ENCODE measurements around the gene FGF14.

DNA sequence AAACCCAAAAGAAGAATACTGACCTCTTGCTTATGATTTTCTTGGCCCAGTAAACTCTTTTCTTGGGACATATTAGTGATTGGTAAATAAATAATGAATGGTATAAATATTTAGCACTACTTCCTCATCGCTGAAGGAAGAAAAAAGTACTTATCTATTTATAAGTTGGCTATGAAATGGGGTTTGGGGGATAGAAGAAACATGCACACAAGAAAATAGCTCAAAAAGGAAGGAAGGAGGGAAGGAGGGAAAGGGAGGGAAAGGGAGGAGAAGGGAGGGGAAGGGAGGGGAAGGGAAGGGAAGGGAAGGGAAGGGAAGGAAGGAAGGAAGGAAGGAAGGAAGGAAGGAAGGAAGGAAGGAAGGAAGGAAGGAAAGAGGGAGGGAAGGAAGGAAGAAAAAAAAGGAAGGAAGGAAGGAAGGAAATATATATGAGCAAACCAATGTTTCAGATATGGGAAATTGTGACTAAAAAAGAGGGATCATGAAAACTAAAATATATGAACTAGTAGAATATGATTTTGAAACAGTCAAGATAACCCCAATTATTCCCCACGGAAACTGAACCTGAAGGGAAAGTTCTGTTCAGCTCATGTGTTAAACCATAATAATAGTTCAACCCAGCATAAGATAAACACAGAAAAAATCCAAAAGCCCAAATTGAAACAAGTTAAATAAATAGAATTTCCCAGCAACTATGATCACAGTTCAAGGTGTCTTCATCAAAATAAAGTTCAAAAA is 75.3 kb downstream of the FGF14 start:
- TF ChIP-seq, protein P1, sequence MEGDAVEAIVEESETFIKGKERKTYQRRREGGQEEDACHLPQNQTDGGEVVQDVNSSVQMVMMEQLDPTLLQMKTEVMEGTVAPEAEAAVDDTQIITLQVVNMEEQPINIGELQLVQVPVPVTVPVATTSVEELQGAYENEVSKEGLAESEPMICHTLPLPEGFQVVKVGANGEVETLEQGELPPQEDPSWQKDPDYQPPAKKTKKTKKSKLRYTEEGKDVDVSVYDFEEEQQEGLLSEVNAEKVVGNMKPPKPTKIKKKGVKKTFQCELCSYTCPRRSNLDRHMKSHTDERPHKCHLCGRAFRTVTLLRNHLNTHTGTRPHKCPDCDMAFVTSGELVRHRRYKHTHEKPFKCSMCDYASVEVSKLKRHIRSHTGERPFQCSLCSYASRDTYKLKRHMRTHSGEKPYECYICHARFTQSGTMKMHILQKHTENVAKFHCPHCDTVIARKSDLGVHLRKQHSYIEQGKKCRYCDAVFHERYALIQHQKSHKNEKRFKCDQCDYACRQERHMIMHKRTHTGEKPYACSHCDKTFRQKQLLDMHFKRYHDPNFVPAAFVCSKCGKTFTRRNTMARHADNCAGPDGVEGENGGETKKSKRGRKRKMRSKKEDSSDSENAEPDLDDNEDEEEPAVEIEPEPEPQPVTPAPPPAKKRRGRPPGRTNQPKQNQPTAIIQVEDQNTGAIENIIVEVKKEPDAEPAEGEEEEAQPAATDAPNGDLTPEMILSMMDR (IDR thresholded peaks at IDR 0.05): no peak
- no peak for TF ChIP-seq POLR2A (IDR thresholded peaks at IDR 0.05)
